Cerebellar cortex (tissue), 1 donor: ENCODE measurements around the gene ICAM4.
"Not testable (repeated sequence)": the region's sequence is repeated elsewhere in the genome, so short reads cannot be mapped to it uniquely, and the experiment has no call there.

Experiments
- DNase-seq: peaks from one replicate; pipeline ENCODE4 v3.0.0-alpha.2; 2015; ENCODE audit warnings: low spot score

The ICAM4 gene

GRCh38 chr19:10269333-10270179 lies 17.2 kb upstream of the ICAM4 start:
- DNase-seq: peak; percentile 60

- DNase-seq: no peak
These were observed 16.6 kb upstream of the ICAM4 start for GRCh38 chr19:10270180-10270615.

- DNase-seq: no peak
These were observed 15.9 kb upstream of the ICAM4 start, which contains the start of gene ICAM1 for GRCh38 chr19:10270616-10271394. ICAM1 (plus strand) TSS chr19:10271120; CDS start chr19:10271160, 40 bp downstream.

GRCh38 chr19:10271543-10272086 lies 15.1 kb upstream of the ICAM4 start:
- DNase-seq: no peak

- DNase-seq: no peak
These were observed 12.2 kb upstream of the ICAM4 start for GRCh38 chr19:10274589-10274988.

GRCh38 chr19:10277795-10278589 lies 8.8 kb upstream of the ICAM4 start:
- DNase-seq: no peak

- no peak for DNase-seq
These were observed 7.8 kb upstream of the ICAM4 start for GRCh38 chr19:10278935-10279334.

GRCh38 chr19:10279737-10280442 lies 6.9 kb upstream of the ICAM4 start:
- no peak for DNase-seq

GRCh38 chr19:10282043-10282442 lies 4.7 kb upstream of the ICAM4 start:
- not testable (repeated sequence) for DNase-seq

- DNase-seq: no peak
These were observed 3.3 kb upstream of the ICAM4 start for GRCh38 chr19:10283301-10284064.

- DNase-seq: no peak
These were observed 2.4 kb upstream of the ICAM4 start for GRCh38 chr19:10284065-10284959.

- DNase-seq: no peak
These were observed 1.8 kb upstream of the ICAM4 start for GRCh38 chr19:10284960-10285278.

GRCh38 chr19:10285393-10285792 lies 1.4 kb upstream of the ICAM4 start:
- DNase-seq: no peak

- DNase-seq: peak; percentile 75
These were observed 2.0 kb downstream of the ICAM4 start for GRCh38 chr19:10288662-10289166.

GRCh38 chr19:10289167-10289835 lies 2.5 kb downstream of the ICAM4 start:
- peak; percentile 71 for DNase-seq

GRCh38 chr19:10289836-10290356 lies 3.1 kb downstream of the ICAM4 start, which contains the start of gene ICAM5:
ICAM5 (plus strand) TSS chr19:10289952; CDS start chr19:10290044, 92 bp downstream.
- DNase-seq: no peak

- no peak for DNase-seq
These were observed 3.7 kb downstream of the ICAM4 start for GRCh38 chr19:10290357-10290875.
